BLaER1 treated with 17β-estradiol and CSF1 and Interleukin-3, amounts not matched to agents 10 nM and 100 nM (cell line): ENCODE data around the gene DIPK1A.
A peak's percentile ranks its signal among the peaks of the same experiment; 100 is the strongest.

ENCODE experiments used
- H3K27ac ChIP-seq, 11 experiments: shearing (Covaris generic); formaldehyde crosslinking; 2 replicates each; pipeline ENCODE4 v1.8.1; 2022
- H3K27me3 ChIP-seq, 11 experiments: shearing (Covaris generic); formaldehyde crosslinking; 2 replicates each; pipeline ENCODE4 v1.8.1; 2022
- H3K36me3 ChIP-seq, 11 experiments: shearing (Covaris generic); formaldehyde crosslinking; 2 replicates each; pipeline ENCODE4 v1.8.1; 2022
- H3K4me1 ChIP-seq, 10 experiments: shearing (Covaris generic); formaldehyde crosslinking; 2 replicates each; pipeline ENCODE4 v1.8.1; 2022
- H3K4me2 ChIP-seq, 11 experiments: shearing (Covaris generic); formaldehyde crosslinking; 2 replicates each; pipeline ENCODE4 v1.8.1; 2022
- H3K4me3 ChIP-seq, 10 experiments: shearing (Covaris generic); formaldehyde crosslinking; 2 replicates each; pipeline ENCODE4 v1.8.1; 2022
- H3K9ac ChIP-seq, 11 experiments: shearing (Covaris generic); formaldehyde crosslinking; 2 replicates each; pipeline ENCODE4 v1.8.1; 2022
- H3K9me3 ChIP-seq, 11 experiments: shearing (Covaris generic); formaldehyde crosslinking; replicated peaks in 1 of 11; 2 replicates each; pipeline ENCODE4 v1.8.1; 2022
- H4K20me1 ChIP-seq, 11 experiments: shearing (Covaris generic); formaldehyde crosslinking; 2 replicates each; pipeline ENCODE4 v1.8.1; 2022
- Cebpa-rat ChIP-seq, 11 experiments: shearing (Covaris generic); IDR thresholded peaks; 2 replicates each; pipeline ENCODE4 v1.8.1; 2022

The DIPK1A gene

GRCh38 chr1:92998821-92999220 is 37.6 kb upstream of the DIPK1A start:
- no peak overlapping the region for H3K4me2 ChIP-seq

GRCh38 chr1:92995441-92996430 is 34.5 kb upstream of the DIPK1A start:
- H3K36me3 ChIP-seq: no peaks in the 10 kb centered on the region
- no peaks in the 10 kb centered on the region for H4K20me1 ChIP-seq
- no peak overlapping the region for H3K9ac ChIP-seq
- no peaks in the 10 kb centered on the region for H3K9me3 ChIP-seq
- H3K4me1 ChIP-seq: peaks cover 11 to 22% (median 15%) of the 10 kb centered on the region in 10 experiments
- H3K27me3 ChIP-seq: no peaks in the 10 kb centered on the region
- no peak overlapping the region for H3K4me3 ChIP-seq
- no peak overlapping the region for H3K27ac ChIP-seq
- H3K4me2 ChIP-seq: no peak overlapping the region; a peak in 1 of 22 replicates
- no peak for TF ChIP-seq Cebpa-rat (IDR thresholded peaks at IDR 0.05)

More at GRCh38 chr1:92998821-92999220, 37.6 kb upstream of the DIPK1A start:
- Histone ChIP-seq H3K4me1 (peaks cover 0 to 7% (median 0%) of the 10 kb centered on the region in 10 experiments; a peak in 3 of 20 replicates), H3K27me3 (no peaks in the 10 kb centered on the region), H3K9ac (no peak overlapping the region), H3K4me3 (no peak overlapping the region), H4K20me1 (no peaks in the 10 kb centered on the region), H3K36me3 (no peaks in the 10 kb centered on the region), H3K27ac (no peak overlapping the region), H3K9me3 (no peaks in the 10 kb centered on the region)
- TF ChIP-seq Cebpa-rat (IDR thresholded peaks at IDR 0.05): no peak

- peaks cover 20 to 34% (median 27%) of the 10 kb centered on the region in 10 experiments for H3K4me1 ChIP-seq
- no peaks in the 10 kb centered on the region for H4K20me1 ChIP-seq
- H3K9me3 ChIP-seq: no peaks in the 10 kb centered on the region
- TF ChIP-seq Cebpa-rat (IDR thresholded peaks at IDR 0.05): no peak
- no peak overlapping the region for H3K4me2 ChIP-seq
- H3K4me3 ChIP-seq: no peak overlapping the region
- no peaks in the 10 kb centered on the region for H3K36me3 ChIP-seq
- no peaks in the 10 kb centered on the region for H3K27me3 ChIP-seq
- 0 out of 22 replicates have a peak overlapping the region, but pooled peaks of 1 of the 11 experiments have one; percentile 20 for H3K9ac ChIP-seq
- H3K27ac ChIP-seq: peak overlapping the region in 4 of 11 experiments; percentile 9 to 30 (median 19); a peak in 4 of 22 replicates
These were observed 32.9 kb upstream of the DIPK1A start for GRCh38 chr1:92994105-92994712.

GRCh38 chr1:92993581-92993980 is 32.3 kb upstream of the DIPK1A start:
- Histone ChIP-seq H3K4me2 (no peak overlapping the region), H3K4me1 (peaks cover 20 to 34% (median 27%) of the 10 kb centered on the region in 10 experiments), H3K9ac (0 out of 22 replicates have a peak overlapping the region, but pooled peaks of 1 of the 11 experiments have one; percentile 20)

GRCh38 chr1:92992877-92993276 is 31.6 kb upstream of the DIPK1A start:
- H3K9me3 ChIP-seq: no peaks in the 10 kb centered on the region
- no peak overlapping the region for H3K4me2 ChIP-seq
- no peaks in the 10 kb centered on the region for H3K27me3 ChIP-seq
- peaks cover 20 to 34% (median 27%) of the 10 kb centered on the region in 10 experiments for H3K4me1 ChIP-seq
- H3K27ac ChIP-seq: peak overlapping the region in 2 of 11 experiments; percentile 7 to 17; a peak in 1 of 22 replicates
- no peak overlapping the region for H3K4me3 ChIP-seq
- no peaks in the 10 kb centered on the region for H4K20me1 ChIP-seq
- H3K9ac ChIP-seq: no peak overlapping the region
- no peak for TF ChIP-seq Cebpa-rat (IDR thresholded peaks at IDR 0.05)
- no peaks in the 10 kb centered on the region for H3K36me3 ChIP-seq

More at GRCh38 chr1:92993581-92993980, 32.3 kb upstream of the DIPK1A start:
- no peaks in the 10 kb centered on the region for H3K36me3 ChIP-seq
- H3K4me3 ChIP-seq: no peak overlapping the region
- H4K20me1 ChIP-seq: no peaks in the 10 kb centered on the region
- H3K27me3 ChIP-seq: no peaks in the 10 kb centered on the region
- H3K9me3 ChIP-seq: no peaks in the 10 kb centered on the region
- H3K27ac ChIP-seq: peak overlapping the region in 5 of 11 experiments; percentile 7 to 30 (median 17); a peak in 5 of 22 replicates
- TF ChIP-seq Cebpa-rat (IDR thresholded peaks at IDR 0.05): no peak

GRCh38 chr1:92992054-92992453 is 30.8 kb upstream of the DIPK1A start:
- H4K20me1 ChIP-seq: no peaks in the 10 kb centered on the region
- no peak for TF ChIP-seq Cebpa-rat (IDR thresholded peaks at IDR 0.05)
- H3K27me3 ChIP-seq: no peaks in the 10 kb centered on the region
- no peak overlapping the region for H3K9ac ChIP-seq
- H3K36me3 ChIP-seq: no peaks in the 10 kb centered on the region
- H3K27ac ChIP-seq: peak overlapping the region in 4 of 11 experiments; percentile 30 to 66 (median 63); a peak in 6 of 22 replicates
- H3K4me3 ChIP-seq: no peak overlapping the region
- peaks cover 20 to 34% (median 27%) of the 10 kb centered on the region in 10 experiments for H3K4me1 ChIP-seq
- peak overlapping the region in 9 of 11 experiments; percentile 6 to 79 (median 67); a peak in 15 of 22 replicates for H3K4me2 ChIP-seq
- H3K9me3 ChIP-seq: no peaks in the 10 kb centered on the region

- no peak for TF ChIP-seq Cebpa-rat (IDR thresholded peaks at IDR 0.05)
- Histone ChIP-seq H3K27me3 (no peaks in the 10 kb centered on the region), H3K9ac (peak overlapping the region in 4 of 11 experiments; percentile 1 to 14 (median 4); a peak in 4 of 22 replicates), H3K4me3 (no peak overlapping the region), H3K4me1 (peaks cover 20 to 33% (median 27%) of the 10 kb centered on the region in 10 experiments), H3K4me2 (peak overlapping the region; percentile 4 to 79 (median 65); a peak in 21 of 22 replicates), H3K27ac (peak overlapping the region in 7 of 11 experiments; percentile 26 to 66 (median 49); a peak in 11 of 22 replicates), H3K9me3 (no peaks in the 10 kb centered on the region), H4K20me1 (no peaks in the 10 kb centered on the region), H3K36me3 (no peaks in the 10 kb centered on the region)
These were observed 29.6 kb upstream of the DIPK1A start for GRCh38 chr1:92990828-92991227.

- Histone ChIP-seq H3K4me3 (no peak overlapping the region), H3K9me3 (no peaks in the 10 kb centered on the region), H3K4me2 (peak overlapping the region in 10 of 11 experiments; percentile 42 to 79 (median 66); a peak in 20 of 22 replicates), H3K9ac (peak overlapping the region in 3 of 11 experiments; percentile 1 to 14 (median 2); a peak in 2 of 22 replicates), H4K20me1 (no peaks in the 10 kb centered on the region), H3K27ac (peak overlapping the region in 6 of 11 experiments; percentile 3 to 66 (median 22); a peak in 7 of 22 replicates), H3K36me3 (no peaks in the 10 kb centered on the region), H3K27me3 (no peaks in the 10 kb centered on the region), H3K4me1 (peaks cover 20 to 33% (median 26%) of the 10 kb centered on the region in 10 experiments)
- no peak for TF ChIP-seq Cebpa-rat (IDR thresholded peaks at IDR 0.05)
These were observed 28.8 kb upstream of the DIPK1A start for GRCh38 chr1:92989936-92990583.
